Anterior cingulate cortex (tissue), 58 donors: Measurements from ENCODE around the gene MMP1.
"Not testable (repeated sequence)": the region's sequence is repeated elsewhere in the genome, so short reads cannot be mapped to it uniquely, and the experiment has no call there.

Experiments used
- DNase-seq, 58 donors: peaks; one replicate each; lab custom pipeline; 2025; lab: John Stamatoyannopoulos, UW

The MMP1 gene

GRCh38 chr11:102763440-102763839, 34.5 kb downstream of the MMP1 start:
- no peak for DNase-seq

GRCh38 chr11:102762361-102762767, 35.6 kb downstream of the MMP1 start:
- DNase-seq: no peak

GRCh38 chr11:102761646-102762238, 36.2 kb downstream of the MMP1 start:
- no peak for DNase-seq

DNA sequence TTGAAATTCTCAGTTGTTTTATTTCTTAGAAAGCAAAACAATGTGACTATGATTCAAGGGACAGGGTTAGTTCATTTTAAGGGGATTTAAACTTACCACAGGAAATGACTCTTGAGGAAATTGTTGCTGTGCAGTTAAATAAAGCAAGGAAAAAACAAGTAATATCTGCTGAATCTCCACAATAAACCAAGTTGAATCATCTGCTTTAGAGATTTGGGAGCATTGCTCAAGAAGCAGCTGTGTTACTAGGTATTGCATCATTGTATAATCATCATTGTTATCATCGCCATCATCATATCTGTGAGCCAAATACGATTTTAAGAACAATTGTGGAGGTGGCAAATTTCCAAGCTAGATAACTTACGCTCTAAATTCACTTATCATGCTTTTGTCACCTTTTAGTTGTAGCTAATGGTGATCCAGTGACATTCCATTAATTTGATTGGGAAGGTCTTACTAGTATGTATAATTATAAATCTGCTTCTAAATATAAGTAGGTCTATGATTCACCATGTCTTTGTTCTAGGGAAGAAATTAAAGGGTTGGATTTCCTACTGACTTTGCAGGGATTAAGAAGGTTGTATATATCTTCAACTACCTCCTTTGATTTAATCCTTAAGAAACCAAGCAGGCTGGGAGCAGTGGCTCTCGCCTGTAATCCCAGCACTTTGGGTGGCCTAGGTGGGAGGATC, 37.5 kb downstream of the MMP1 start:
- DNase-seq: no peak

DNA sequence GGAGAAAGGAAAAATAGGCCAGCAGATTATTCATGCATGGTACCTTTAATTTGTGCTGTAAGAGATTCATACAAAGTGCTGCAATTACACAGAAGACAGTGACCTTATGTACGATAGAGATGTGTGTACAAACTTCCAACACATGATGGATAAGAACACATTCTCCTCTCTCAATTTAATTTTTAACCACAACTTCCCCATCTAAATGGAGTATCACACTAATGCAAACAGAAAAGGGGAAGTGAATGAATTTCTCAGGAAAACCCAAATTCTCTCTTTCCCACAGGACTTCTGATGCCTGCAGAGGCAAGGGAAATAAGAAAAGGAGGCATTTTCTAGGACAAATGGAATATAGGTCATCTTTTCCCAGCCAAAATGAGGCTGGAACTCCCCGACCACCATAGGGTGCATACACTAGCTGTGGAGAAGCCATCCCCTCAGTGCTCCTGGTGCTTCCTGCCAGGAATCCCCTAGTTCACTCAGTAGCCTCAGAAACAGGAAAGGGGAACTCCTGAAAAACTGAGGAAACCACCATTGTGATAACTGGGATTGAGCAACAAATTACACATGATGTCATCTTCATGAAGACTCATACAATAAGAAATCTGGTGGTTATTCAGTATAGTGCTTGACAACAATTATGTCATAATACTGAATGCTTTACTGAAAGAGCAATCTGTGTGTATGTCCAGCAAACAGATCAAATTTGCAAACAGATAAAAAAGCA, 40.0 kb downstream of the MMP1 start:
- DNase-seq: no peak

DNA sequence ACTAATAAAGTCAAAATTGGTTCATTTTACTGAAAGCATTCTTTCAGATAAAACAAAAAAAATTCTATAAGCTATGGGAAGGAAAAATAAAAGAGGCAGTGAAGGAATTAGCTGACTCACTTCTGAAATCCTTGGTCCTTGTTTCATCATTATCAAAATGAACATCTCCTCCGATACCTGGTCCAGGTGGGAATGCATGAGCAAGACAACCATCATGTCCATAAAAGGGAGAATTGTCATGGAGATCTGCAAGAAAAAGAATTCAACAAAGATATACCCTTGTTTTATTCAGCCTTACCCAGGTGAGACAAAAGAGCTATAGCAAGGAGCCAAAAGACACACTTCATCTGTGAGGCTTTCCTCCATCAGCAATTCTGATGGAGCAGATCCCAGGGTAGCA, 44.7 kb downstream of the MMP1 start:
- no peak for DNase-seq

DNA sequence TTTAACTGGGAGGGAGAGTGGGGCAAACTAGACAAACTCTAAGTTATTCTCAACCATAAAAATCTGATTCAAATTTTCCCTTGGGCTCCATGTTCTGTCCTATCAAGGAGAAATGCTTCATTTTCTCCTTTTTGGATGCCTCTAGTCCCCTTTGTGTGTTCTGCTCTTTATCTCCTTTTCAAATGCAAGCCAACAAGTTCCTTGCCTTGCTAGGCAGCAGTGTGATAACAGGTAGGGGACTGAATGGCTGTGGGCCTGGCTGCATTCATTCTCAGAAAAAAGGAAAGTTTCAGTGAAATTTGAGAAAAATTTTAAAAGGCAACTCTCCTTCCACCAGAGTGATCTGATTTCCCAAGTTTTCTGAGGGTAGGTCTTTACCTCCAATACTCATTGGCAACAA, 46.3 kb downstream of the MMP1 start:
- no peak for DNase-seq

GRCh38 chr11:102749101-102749722, 48.7 kb downstream of the MMP1 start:
- DNase-seq: no peak

DNA sequence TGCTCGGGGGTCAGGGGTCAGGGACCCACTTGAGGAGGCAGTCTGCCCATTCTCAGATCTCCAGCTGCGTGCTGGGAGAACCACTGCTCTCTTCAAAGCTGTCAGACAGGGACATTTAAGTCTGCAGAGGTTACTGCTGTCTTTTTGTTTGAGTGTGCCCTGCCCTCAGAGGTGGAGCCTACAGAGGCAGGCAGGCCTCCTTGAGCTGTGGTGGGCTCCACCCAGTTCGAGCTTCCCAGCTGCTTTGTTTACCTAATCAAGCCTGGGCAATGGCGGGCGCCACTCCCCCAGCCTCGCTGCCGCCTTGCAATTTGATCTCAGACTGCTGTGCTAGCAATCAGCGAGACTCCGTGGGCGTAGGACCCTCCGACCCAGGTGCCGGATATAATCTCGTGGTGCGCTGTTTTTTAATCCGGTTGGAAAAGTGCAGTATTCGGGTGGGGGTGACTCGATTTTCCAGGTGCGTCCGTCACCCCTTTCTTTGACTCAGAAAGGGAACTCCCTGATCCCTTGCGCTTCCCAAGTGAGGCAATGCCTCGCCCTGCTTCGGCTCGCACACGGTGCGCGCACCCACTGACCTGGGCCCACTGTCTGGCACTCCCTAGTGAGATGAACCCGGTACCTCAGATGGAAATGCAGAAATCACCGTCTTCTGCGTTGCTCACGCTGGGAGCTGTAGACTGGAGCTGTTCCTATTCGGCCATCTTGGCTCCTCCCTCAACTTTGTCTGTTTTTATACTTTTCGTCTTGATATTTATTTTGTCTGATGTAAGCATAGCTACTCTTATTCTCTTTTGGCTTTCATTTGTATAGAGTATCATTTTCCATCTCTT, 51.0 kb downstream of the MMP1 start:
- DNase-seq: not testable (repeated sequence)
